ENCODE data around the gene FBXO24. TPM values are rescaled to one million over a fixed set of nuclear protein-coding genes. Genes with fewer than 3 reads are reported as not detected.

FBXO24 gene
- polyA plus RNA-seq, 1 of the 3 experiments (the other 2 are of a cell fraction) = 0.94 TPM

GRCh38 chr7:100578246-100579183 lies 7.6 kb upstream of the FBXO24 start:
- H3K36me3 ChIP-seq (replicated peaks in 1 of 2; ENCODE audit: control insufficient read depth in 1 of 2, insufficient read depth in 2 of 2, low read length in 1 of 2) = peaks cover 27 to 61% of the 10 kb centered on the region in 2 experiments
- H3K79me2 ChIP-seq (ENCODE audit: insufficient read depth) = peaks cover 12% of the 10 kb centered on the region
- H3K9me2 ChIP-seq = no peaks in the 10 kb centered on the region
- no peak overlapping the region for H3K4me3 ChIP-seq (ENCODE audit: low read depth in 2 of 2, low read length in 1 of 2)
- H2AFZ ChIP-seq (ENCODE audit: low read depth) = no peak overlapping the region
- H3K27me3 ChIP-seq (ENCODE audit: insufficient read depth) = no peaks in the 10 kb centered on the region
- peaks cover 16% of the 10 kb centered on the region for H4K20me1 ChIP-seq (ENCODE audit: insufficient read depth)
- no peak overlapping the region for H3K9ac ChIP-seq
- H3F3A ChIP-seq (replicated peaks; ENCODE audit: insufficient read depth) = no peaks in the 10 kb centered on the region
- DNase-seq = no peak
- H3K4me1 ChIP-seq (ENCODE audit: control insufficient read depth in 1 of 2, insufficient read depth in 2 of 2, low read depth in 1 of 2, low read length in 1 of 2) = no peaks in the 10 kb centered on the region; a peak in 1 of 4 replicates
- no peaks in the 10 kb centered on the region for H3K9me3 ChIP-seq
- 96% methylated on average over 23 of the region's 28 CpGs for WGBS (ENCODE audit: low lambda C conversion rate)
- POLR2A ChIA-PET = interaction anchor here (0.6 kb wide), 1 partner anchor 105 kb away, joined by 3 read pairs; no protein-coding TSS in a partner anchor
- H3K4me2 ChIP-seq = no peak overlapping the region
- TF ChIP-seq SMC3 (IDR thresholded peaks at IDR 0.05; ENCODE audit: low read depth, low read length) (no peak), CHD2 (IDR thresholded peaks at IDR 0.05; ENCODE audit: low read length, partially characterized antibody) (no peak), FOSL2 (IDR thresholded peaks at IDR 0.05; ENCODE audit: borderline replicate concordance, low read depth) (no peak), SIN3A (IDR thresholded peaks at IDR 0.05; ENCODE audit: borderline replicate concordance, low read depth, low read length) (no peak), RXRA (IDR thresholded peaks at IDR 0.05; ENCODE audit: borderline replicate concordance, low read depth) (no peak), YY1 (IDR thresholded peaks at IDR 0.05; ENCODE audit: low read depth) (no peak), PBX3 (IDR thresholded peaks at IDR 0.05) (no peak), MEF2A (IDR thresholded peaks at IDR 0.05; ENCODE audit: borderline replicate concordance, low read depth) (no peak), MXI1 (IDR thresholded peaks at IDR 0.05; ENCODE audit: low read depth, low read length) (no peak), RFX5 (IDR thresholded peaks at IDR 0.05; ENCODE audit: low read length) (no peak), TCF12 (IDR thresholded peaks at IDR 0.05) (no peak), RCOR1 (IDR thresholded peaks at IDR 0.05; ENCODE audit: low read length) (no peak), NRF1 (IDR thresholded peaks at IDR 0.05; ENCODE audit: low read depth, low read length) (no peak), TEAD4 (IDR thresholded peaks at IDR 0.05; ENCODE audit: borderline replicate concordance, insufficient read depth) (no peak), RAD21 (IDR thresholded peaks at IDR 0.05; ENCODE audit: low read length) (no peak)
- H3K27ac ChIP-seq (ENCODE audit: low read depth in 2 of 2, low read length in 1 of 2) = no peak overlapping the region
- CTCF ChIA-PET = interaction anchor here (0.9 to 4.3 kb wide), 5 partner anchors 11 to 126 kb away, joined by 4 to 30 read pairs (median 4); no protein-coding TSS in a partner anchor
